HG03354 (cell line): ENCODE results near the gene TENM3.
"Not testable (repeated sequence)": the region's sequence is repeated elsewhere in the genome, so short reads cannot be mapped to it uniquely, and the experiment has no call there.

Experiments
- ATAC-seq: cut with Tn5 transposase; IDR thresholded peaks from one replicate; pipeline ENCODE4 v1.9.1; 2021; ENCODE audit warnings: mild to moderate bottlenecking; ENCODE audit not compliant: unreplicated experiment, poor library complexity, severe bottlenecking

TENM3 gene

DNA sequence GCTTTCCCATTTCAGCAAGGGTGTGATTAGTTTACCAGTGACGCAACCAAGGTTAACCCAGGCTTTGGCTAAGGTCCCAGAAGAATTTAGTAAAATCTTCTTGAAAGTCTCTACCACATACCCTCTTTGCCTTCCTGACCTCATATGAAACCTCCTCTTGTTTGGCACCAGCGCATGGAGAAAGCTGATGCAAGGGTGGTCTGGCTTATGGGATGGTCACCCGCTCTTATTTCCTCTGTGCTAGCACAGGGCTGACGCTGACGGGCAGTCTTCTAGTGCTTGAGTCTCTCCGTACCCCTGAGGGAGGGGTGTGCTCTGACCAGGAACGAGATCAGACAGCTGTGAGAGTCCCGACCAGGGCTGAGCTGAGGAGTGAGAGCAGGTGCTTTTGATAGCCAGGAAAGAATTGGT is 137.6 kb downstream of the TENM3 start:
- no peak for ATAC-seq

GRCh38 chr4:182382941-182383340 is 139.7 kb downstream of the TENM3 start:
- ATAC-seq: no peak

DNA sequence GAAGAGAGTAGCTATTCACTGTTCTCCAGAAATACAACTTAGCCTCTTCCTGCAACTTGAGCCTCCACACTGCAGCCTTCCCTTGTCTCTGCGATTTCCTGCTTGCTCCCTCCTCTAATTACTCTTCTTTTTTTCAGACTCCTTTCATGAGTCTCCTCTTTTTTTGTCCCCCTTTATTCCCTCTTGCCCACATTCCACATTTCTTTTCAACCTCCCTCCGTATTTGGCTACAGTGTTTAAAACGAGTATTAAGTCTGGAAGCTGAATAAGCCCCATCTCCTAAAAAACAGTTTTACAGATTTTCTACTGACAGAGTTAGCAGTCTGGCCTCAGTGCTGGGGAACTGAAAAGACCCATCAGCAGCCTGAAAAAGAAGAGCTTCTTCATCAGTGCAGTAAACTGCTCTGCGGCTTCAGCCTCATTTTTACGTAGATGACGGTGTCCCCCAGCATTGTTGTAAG is 141.5 kb downstream of the TENM3 start:
- no peak for ATAC-seq

- ATAC-seq: peak; percentile 84
Measured at GRCh38 chr4:182385897-182386296, 142.7 kb downstream of the TENM3 start.

DNA sequence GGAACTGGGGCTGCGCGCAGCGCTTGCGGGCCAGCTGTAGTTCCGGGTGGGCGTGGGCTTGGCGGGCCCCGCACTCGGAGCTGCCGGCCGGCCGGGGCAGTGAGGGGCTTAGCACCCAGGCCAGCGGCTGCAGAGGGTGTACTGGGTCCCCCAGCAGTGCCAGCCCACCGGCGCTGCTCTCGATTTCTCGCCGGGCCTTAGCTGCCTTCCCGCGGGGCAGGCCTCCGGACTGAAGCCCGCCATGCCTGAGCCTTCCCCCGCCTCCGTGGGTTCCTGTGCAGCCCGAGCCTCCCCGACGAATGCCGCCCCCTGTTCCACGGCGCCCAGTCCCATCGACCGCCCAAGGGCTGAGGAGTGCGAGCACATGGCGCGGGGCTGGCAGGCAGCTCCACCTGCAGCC is 143.4 kb downstream of the TENM3 start:
- ATAC-seq: not testable (repeated sequence)

DNA sequence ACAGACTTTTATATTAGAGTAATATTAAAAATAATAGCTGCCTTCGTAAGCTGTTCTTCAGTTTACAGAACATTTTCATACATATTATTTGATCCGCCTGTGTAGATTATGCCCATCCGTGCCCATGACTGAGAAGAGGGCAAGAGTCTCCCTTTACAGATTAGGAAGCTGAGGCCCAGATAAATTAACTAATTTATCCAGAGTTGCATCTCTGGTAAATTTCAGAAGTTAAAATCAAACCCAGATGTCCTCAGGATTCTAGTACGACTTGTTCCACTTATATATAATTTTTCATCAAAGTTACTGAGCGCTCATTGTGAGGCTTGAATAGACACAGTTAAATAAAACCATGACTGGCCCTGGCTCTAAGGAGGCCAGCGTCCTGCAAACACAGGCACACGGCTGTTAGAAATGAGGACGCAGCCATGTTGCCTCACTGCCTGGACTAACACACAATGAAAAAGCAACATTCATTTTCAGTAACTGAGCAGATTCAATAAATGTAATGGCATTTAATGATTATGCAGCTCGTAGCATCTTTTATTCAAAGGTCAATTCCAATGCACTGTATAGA is 148.0 kb downstream of the TENM3 start:
- ATAC-seq: no peak

GRCh38 chr4:182394181-182394580 is 151.0 kb downstream of the TENM3 start:
- no peak for ATAC-seq

DNA sequence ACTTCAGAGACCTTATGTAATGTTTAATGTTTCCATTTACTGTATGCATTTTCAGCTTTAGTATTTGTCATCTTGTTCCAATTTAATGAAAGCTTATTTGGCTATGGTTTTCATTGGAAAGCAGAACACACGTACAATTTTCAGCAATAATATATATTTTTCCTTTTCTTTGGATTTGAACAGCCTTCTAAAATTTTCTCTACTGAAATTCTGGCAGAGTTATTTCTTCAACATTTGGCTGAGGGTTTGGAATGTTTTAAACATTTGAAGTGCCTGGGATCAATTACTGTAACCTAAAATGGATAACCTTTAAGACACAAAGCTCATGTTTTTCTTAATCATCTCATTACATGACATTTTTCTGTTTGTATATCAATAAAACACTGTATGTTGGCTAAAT is 156.9 kb downstream of the TENM3 start:
- ATAC-seq: no peak

GRCh38 chr4:182400790-182401189 is 157.6 kb downstream of the TENM3 start:
- ATAC-seq: no peak

DNA sequence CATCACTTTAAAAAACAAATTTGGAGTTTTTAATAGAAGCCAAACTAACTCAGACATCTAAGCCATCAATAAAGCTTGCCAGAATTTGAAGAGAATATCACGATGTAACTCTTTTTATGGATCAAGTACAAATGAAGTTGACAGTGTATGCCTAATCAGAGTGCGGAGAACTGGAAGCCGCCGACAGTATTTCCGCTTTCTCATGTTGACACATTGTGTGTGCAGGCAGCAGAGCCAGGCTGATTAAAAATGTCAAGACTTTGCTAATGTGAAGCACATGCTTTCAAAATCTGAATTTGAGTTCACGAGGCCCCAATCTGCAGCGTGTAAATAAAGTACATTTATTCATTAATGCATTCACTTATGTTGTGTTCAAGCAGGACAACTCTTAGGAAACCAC is 161.2 kb downstream of the TENM3 start:
- ATAC-seq: no peak

GRCh38 chr4:182405087-182405486 is 161.9 kb downstream of the TENM3 start:
- ATAC-seq: no peak

DNA sequence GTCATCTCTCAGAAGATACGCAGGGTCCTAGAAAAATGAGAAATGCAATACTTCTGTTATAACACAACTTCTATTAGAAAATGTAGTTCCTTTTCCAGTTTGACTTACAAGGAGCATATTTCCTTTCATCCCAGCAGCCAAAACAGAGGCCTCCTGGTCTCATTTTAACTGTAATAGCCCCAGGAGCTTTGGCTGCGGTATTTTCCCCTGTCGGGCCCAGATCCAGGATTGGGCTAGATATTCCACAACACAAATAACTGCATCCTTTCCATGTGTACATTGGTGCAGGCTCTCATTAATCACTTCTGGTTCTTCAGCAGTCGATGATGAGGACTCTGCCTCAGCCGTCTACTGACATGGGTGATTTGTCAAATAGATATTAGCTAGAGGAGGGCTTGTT is 166.1 kb downstream of the TENM3 start:
- ATAC-seq: no peak

GRCh38 chr4:182411391-182411790 is 168.2 kb downstream of the TENM3 start:
- ATAC-seq: no peak

DNA sequence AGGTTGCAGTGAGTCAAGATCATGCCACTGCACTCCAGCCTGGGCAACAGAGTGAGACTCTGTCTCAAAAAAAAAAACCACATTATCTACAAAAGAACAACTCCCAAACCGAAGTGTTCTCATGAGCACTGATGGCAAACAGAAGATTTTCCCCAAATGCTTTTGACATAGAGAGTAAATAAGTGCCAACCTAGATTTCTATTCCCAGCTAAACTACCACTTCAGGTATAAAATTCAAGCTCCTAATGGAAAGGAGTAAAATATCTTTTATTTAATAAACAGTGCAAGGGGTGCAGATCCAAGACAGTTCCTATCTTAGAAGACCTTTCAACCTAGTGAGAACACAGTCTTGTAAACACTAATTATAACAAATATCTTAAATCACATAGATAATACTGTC is 170.3 kb downstream of the TENM3 start:
- ATAC-seq: no peak

DNA sequence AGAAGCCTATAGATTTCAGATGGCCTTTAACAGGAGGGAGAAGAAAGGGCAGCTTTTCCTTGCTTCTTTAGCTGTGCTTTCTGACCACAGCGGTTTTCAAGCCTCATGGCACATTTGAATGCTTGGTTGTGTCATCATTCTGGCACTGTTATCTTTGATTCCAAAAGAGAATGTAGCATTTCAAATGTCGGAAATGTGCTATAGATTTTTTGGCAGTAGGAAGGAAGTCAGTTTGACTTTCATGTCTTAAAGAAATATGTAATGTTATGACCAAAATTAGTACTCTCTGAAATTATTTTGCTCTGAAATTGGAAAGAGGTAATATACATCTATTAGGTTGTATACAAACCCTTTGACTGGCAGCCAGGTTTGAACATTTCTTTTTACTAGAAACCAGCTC is 171.9 kb downstream of the TENM3 start:
- ATAC-seq: no peak

- no peak for ATAC-seq
Measured at GRCh38 chr4:182416067-182416466, 172.9 kb downstream of the TENM3 start.

- no peak for ATAC-seq
Measured at GRCh38 chr4:182418054-182418734, 175.0 kb downstream of the TENM3 start.

DNA sequence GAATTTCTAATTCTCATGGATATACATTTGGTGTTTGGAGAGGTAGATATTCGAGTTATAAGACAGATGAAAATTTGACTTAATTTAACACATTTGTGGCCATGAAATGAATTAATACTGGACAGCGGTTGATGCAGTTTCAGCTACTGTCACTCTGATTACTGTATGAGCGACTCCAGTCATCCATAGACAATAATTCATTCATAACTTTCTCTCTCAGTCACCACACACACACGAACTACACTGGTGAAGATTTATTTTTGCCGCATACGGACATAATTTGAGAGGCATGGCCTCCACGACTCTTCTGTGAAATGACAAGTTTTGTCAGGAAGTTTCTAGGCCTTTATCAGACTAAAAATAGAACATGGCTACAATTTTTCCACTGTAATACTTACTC is 177.0 kb downstream of the TENM3 start:
- ATAC-seq: no peak

DNA sequence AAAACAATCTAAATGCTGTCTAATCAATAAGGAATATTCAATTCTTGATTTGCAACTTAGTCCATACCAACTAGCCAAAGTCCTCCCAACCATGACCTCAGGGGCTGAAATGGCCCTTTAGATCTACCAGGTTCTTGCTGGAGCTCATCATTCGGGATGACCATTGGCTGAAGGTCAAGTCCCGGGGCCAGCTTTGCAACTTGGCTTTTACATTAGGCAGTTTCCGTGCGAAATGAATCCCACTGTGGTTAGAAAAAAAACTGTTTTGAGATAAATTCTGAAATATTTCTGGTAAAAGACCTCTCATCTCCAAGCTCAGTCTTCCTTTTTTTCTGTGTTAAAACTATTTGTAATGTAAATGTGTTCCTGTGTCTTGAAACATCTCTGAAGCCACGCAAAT is 178.6 kb downstream of the TENM3 start:
- ATAC-seq: no peak

GRCh38 chr4:182425302-182425701 is 182.1 kb downstream of the TENM3 start:
- no peak for ATAC-seq

DNA sequence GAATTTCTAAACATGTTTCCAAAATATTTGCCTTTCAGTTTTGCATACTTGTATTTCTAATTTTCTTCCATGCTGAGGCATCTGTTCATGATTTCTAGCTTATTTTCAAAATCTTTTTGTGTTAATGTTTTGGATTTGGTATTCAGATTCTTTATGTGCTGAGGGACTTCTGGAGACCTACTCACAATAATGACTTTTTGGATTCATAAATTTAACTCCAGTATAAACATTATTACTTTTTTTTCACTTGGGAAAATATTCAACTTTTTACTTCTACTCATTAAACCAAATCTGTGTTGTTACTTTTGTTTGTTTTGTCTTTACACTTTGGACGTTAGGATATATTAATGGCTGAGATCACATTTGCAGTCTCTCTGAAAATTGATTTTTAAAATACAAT is 183.7 kb downstream of the TENM3 start:
- ATAC-seq: no peak

DNA sequence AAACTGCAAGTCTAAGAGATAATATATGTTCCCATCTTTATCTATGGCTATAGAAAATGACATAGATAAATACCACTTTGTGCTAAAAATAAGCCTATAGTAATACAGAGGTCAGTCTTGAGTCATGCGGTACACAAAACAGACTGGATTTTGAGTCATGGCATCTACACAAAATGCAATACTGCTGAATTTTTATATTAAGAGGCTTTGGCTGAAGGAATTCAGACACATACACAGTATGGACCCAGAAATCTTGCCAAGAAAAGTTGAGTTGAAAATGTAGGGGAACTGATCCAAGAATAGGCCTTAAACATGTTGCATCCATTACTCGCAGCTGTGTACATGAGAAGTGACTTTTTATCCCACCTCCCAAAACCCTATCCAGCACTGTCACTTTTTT is 184.4 kb downstream of the TENM3 start:
- ATAC-seq: no peak
